Fibroblast of lung (primary cell): ENCODE results near the gene KCNMA1. TPM values are rescaled to one million over a fixed set of nuclear protein-coding genes. Genes with fewer than 3 reads are reported as not detected.

Source experiments
- DNase-seq, 2 donors: peaks; one replicate each; pipeline versions ENCODE4 v3.0.0 to v3.0.0-alpha.2; 2010; ENCODE audit warnings: low read depth in 2 of 2
- H2AFZ ChIP-seq: 2 replicates; pipeline ENCODE4 v1.5.1; 2012; ENCODE audit warnings: low read length, control low read depth, inconsistent platforms
- H3K27ac ChIP-seq: 2 replicates; pipeline ENCODE4 v1.5.1; 2011; ENCODE audit warnings: low read length, control low read depth; ENCODE audit not compliant: insufficient read depth
- H3K27me3 ChIP-seq: 2 replicates; pipeline ENCODE4 v1.5.1; 2011; ENCODE audit warnings: mild to moderate bottlenecking, low read length; ENCODE audit not compliant: control insufficient read depth, insufficient read depth
- H3K36me3 ChIP-seq: 2 replicates; pipeline ENCODE4 v1.5.1; 2011; ENCODE audit warnings: low read length; ENCODE audit not compliant: control insufficient read depth, insufficient read depth
- H3K4me1 ChIP-seq: 2 replicates; pipeline ENCODE4 v1.5.1; 2011; ENCODE audit warnings: low read length; ENCODE audit not compliant: control insufficient read depth, insufficient read depth; ENCODE audit errors: extremely low read depth
- H3K4me2 ChIP-seq: 2 replicates; pipeline ENCODE4 v1.5.1; 2011; ENCODE audit warnings: low read length, control low read depth; ENCODE audit not compliant: insufficient read depth; ENCODE audit errors: extremely low read depth
- H3K4me3 ChIP-seq, 4 experiments: fragments of 200-600 bp in 1 of 4; sonication (generic) in 1 of 4; replicated peaks in 1 of 4; 2 replicates each; pipeline ENCODE4 v1.5.1; 2011 to 2016; ENCODE audit warnings: low read length in 4 of 4, low read depth in 3 of 4, mild to moderate bottlenecking in 3 of 4, control low read depth in 2 of 4, inconsistent platforms in 1 of 4, mixed read lengths in 1 of 4; ENCODE audit not compliant: insufficient read depth in 1 of 4; ENCODE audit errors: control extremely low read depth in 1 of 4
- H3K79me2 ChIP-seq: 2 replicates; pipeline ENCODE4 v1.5.1; 2012; ENCODE audit warnings: mild to moderate bottlenecking, low read length, inconsistent platforms; ENCODE audit not compliant: control insufficient read depth, insufficient read depth
- H3K9ac ChIP-seq: 2 replicates; pipeline ENCODE4 v1.5.1; 2011; ENCODE audit warnings: mild to moderate bottlenecking, low read length, control low read depth; ENCODE audit not compliant: insufficient read depth
- H3K9me3 ChIP-seq: 2 replicates; pipeline ENCODE4 v1.5.1; 2012; ENCODE audit warnings: low read depth, low read length; ENCODE audit not compliant: control insufficient read depth, insufficient read depth
- H4K20me1 ChIP-seq: 2 replicates; pipeline ENCODE4 v1.5.1; 2011; ENCODE audit warnings: low read length; ENCODE audit not compliant: control insufficient read depth, insufficient read depth; ENCODE audit errors: extremely low read depth
- CTCF ChIP-seq, 2 donors: IDR thresholded peaks in 1 of 2; conservative IDR thresholded peaks in 1 of 2; 1 replicate in 1 of 2; 2 replicates in 1 of 2; pipeline ENCODE4 v1.5.1; 2011 to 2012; ENCODE audit warnings: low read length in 2 of 2, control low read depth in 1 of 2, inconsistent platforms in 1 of 2, low read depth in 1 of 2, mild to moderate bottlenecking in 1 of 2
- EZH2 ChIP-seq: IDR thresholded peaks from 2 replicates; pipeline ENCODE4 v1.5.1; 2012; ENCODE audit warnings: low read length, control low read depth, mild to moderate bottlenecking; ENCODE audit errors: missing control alignments
- polyA plus RNA-seq, 2 donors: library from polyadenylated mRNA; depleted of rRNA in 1 of 2; stranded (reverse) in 1 of 2; unstranded in 1 of 2; fragments of >200 nt; gene quantifications; 2 replicates each; pipeline ENCODE4 v1.2.1, GENCODE V29; 2011 to 2012; ENCODE audit warnings: missing spikeins in 1 of 2
- total RNA-seq: library from RNA; depleted of rRNA; stranded (reverse); fragments of >200 nt; gene quantifications from 2 replicates; pipeline ENCODE4 v1.2.1, GENCODE V29; 2014

KCNMA1 gene
- total and polyA plus RNA-seq, 2 donors (not counting 1 experiment from before 2014, with no cell fraction given) = 31.0 to 138 TPM

GRCh38 chr10:77002872-77003271 lies 634.7 kb downstream of the KCNMA1 start:
- Histone ChIP-seq H3K27me3 (no peaks in the 10 kb centered on the region), H3K36me3 (no peaks in the 10 kb centered on the region), H3K9ac (no peak overlapping the region), H3K27ac (no peak overlapping the region), H4K20me1 (no peaks in the 10 kb centered on the region), H3K4me3 (no peak overlapping the region), H3K9me3 (no peaks in the 10 kb centered on the region), H3K4me1 (no peaks in the 10 kb centered on the region), H3K4me2 (no peak overlapping the region), H3K79me2 (no peaks in the 10 kb centered on the region), H2AFZ (no peak overlapping the region)
- TF ChIP-seq CTCF (conservative IDR thresholded peaks at IDR 0.05 in 1 of 2, IDR thresholded peaks at IDR 0.05 in 1 of 2; ENCODE audit: low read depth in 1 of 2, low read length in 2 of 2) (no peak), EZH2 (no peak)
- DNase-seq = no peak

DNA sequence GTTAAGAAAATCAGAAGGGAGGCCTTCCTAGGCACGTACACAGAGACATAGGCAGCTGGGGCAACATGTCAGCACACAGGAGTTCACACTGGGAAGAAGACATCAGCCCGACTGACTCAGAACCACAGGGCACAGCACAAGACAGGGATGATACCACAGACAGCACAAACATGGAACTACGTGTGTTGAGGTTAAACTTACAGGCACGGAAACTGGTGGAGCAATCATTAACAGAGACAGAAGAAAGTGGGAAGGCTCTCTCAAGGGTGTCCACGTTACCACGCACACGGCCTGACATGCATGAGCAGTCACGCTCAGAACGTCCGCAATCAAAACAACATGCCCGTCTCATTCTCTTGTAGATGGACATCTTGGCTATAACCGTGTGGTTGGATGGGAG lies 636.4 kb downstream of the KCNMA1 start:
- H3K9ac ChIP-seq = no peak overlapping the region
- TF ChIP-seq CTCF (conservative IDR thresholded peaks at IDR 0.05 in 1 of 2, IDR thresholded peaks at IDR 0.05 in 1 of 2; ENCODE audit: low read depth in 1 of 2, low read length in 2 of 2) = no peak
- TF ChIP-seq EZH2 = no peak
- H3K36me3 ChIP-seq = no peaks in the 10 kb centered on the region
- no peaks in the 10 kb centered on the region for H3K4me1 ChIP-seq
- no peaks in the 10 kb centered on the region for H3K27me3 ChIP-seq
- no peak overlapping the region for H3K27ac ChIP-seq
- no peak overlapping the region for H2AFZ ChIP-seq
- DNase-seq = no peak
- no peaks in the 10 kb centered on the region for H4K20me1 ChIP-seq
- H3K4me2 ChIP-seq = no peak overlapping the region
- H3K79me2 ChIP-seq = no peaks in the 10 kb centered on the region
- H3K4me3 ChIP-seq = no peak overlapping the region
- no peaks in the 10 kb centered on the region for H3K9me3 ChIP-seq

DNA sequence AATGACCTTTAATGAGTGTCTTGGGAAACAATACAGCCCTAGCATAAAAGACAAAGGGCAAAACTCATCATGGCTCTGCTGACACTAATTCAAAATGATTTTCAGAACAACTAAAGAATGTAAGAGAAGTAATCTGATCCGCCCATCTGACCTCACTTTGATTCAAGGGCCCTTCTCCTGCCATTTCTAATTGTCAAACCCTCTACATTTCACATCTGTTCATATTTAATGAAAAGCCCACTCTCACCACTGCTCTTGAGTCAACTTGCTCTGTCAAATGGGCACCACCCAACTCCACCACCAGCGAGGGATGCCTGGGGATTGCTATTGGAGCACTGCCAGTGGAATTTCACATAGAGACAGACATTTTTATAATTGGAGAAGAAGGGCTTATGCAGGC lies 639.2 kb downstream of the KCNMA1 start:
- TF ChIP-seq EZH2 (no peak), CTCF (conservative IDR thresholded peaks at IDR 0.05 in 1 of 2, IDR thresholded peaks at IDR 0.05 in 1 of 2; ENCODE audit: low read depth in 1 of 2, low read length in 2 of 2) (no peak)
- H2AFZ ChIP-seq = no peak overlapping the region
- no peak overlapping the region for H3K4me2 ChIP-seq
- no peaks in the 10 kb centered on the region for H3K36me3 ChIP-seq
- no peak overlapping the region for H3K27ac ChIP-seq
- no peaks in the 10 kb centered on the region for H4K20me1 ChIP-seq
- no peak overlapping the region for H3K4me3 ChIP-seq
- H3K79me2 ChIP-seq = no peaks in the 10 kb centered on the region
- H3K4me1 ChIP-seq = no peaks in the 10 kb centered on the region
- H3K9ac ChIP-seq = no peak overlapping the region
- H3K27me3 ChIP-seq = no peaks in the 10 kb centered on the region
- H3K9me3 ChIP-seq = no peaks in the 10 kb centered on the region
- peak in 1 of 2 donors; percentile 23 for DNase-seq
